HUES6 (cell line): ENCODE measurements around the gene LETM1.

Experiments used
- H3K27ac ChIP-seq: 2 replicates; pipeline ENCODE4 v1.7.0; 2013; ENCODE audit warnings: low read depth, mild to moderate bottlenecking, low read length, inconsistent platforms
- H3K27me3 ChIP-seq: 2 replicates; pipeline ENCODE4 v1.6.1; 2013; ENCODE audit warnings: low read length; ENCODE audit not compliant: control insufficient read depth, insufficient read depth
- H3K36me3 ChIP-seq: 2 replicates; pipeline ENCODE4 v1.6.1; 2013; ENCODE audit warnings: low read length; ENCODE audit not compliant: control insufficient read depth, insufficient read depth
- H3K4me1 ChIP-seq: 2 replicates; pipeline ENCODE4 v1.6.1; 2013; ENCODE audit warnings: low read length; ENCODE audit not compliant: control insufficient read depth, insufficient read depth
- H3K4me3 ChIP-seq: 2 replicates; pipeline ENCODE4 v1.5.1; 2013; ENCODE audit warnings: low read depth, low read length
- H3K9ac ChIP-seq: one replicate; pipeline ENCODE4 v1.6.1; 2013; ENCODE audit warnings: mild to moderate bottlenecking, low read length
- H3K9me3 ChIP-seq: 2 replicates; pipeline ENCODE4 v1.6.1; 2013; ENCODE audit warnings: low read depth, low read length; ENCODE audit not compliant: control insufficient read depth, insufficient read depth

The LETM1 gene

DNA sequence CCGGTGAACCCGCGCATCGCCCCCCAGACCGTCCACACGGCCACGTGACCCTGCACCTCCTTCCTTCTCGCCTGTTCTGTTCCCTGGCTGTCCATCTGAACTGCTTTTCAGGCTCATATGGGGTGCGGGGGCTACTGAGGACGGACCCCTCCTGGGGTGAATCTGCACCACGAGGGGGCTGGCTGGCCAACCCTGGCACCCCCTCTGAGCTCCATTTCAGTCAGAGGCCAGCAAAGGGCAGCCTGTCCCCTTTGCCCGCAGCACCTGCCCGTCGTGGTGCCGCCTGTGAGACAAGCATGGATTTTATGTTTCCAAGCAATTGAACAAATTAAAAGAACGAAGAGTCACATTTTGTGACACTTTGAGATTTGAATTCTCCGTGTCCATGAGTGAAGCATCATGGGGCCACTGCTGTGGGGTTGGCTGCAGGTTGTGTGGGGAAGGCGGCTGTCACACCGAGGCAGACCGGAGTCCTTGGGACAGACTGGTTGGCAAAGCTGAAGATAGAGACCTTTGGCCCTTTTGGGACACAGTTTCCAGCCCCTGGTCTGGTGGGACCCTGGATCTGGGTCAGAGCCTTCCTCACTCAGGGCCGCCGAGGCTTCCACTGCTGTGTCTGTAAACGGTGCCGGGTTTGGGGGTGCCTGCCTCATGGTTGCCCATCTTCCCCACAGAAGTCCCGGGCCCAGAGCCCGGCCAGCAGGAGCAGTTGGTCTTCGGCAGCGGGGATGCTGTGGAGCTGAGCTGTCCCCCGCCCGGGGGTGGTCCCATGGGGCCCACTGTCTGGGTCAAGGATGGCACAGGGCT is 57.2 kb downstream of the LETM1 start:
- Histone ChIP-seq H3K27me3 (peaks cover 16% of the 10 kb centered on the region), H3K4me1 (peaks cover 8% of the 10 kb centered on the region), H3K9ac (no peak overlapping the region), H3K36me3 (peaks cover 40% of the 10 kb centered on the region), H3K9me3 (no peaks in the 10 kb centered on the region), H3K27ac (no peak overlapping the region), H3K4me3 (no peak overlapping the region)

GRCh38 chr4:1797861-1798579 is 57.9 kb downstream of the LETM1 start:
- H3K4me1 ChIP-seq: peaks cover 8% of the 10 kb centered on the region
- no peak overlapping the region for H3K27ac ChIP-seq
- H3K36me3 ChIP-seq: peaks cover 32% of the 10 kb centered on the region
- no peak overlapping the region for H3K4me3 ChIP-seq
- no peak overlapping the region for H3K9ac ChIP-seq
- peaks cover 17% of the 10 kb centered on the region for H3K27me3 ChIP-seq
- H3K9me3 ChIP-seq: no peaks in the 10 kb centered on the region

DNA sequence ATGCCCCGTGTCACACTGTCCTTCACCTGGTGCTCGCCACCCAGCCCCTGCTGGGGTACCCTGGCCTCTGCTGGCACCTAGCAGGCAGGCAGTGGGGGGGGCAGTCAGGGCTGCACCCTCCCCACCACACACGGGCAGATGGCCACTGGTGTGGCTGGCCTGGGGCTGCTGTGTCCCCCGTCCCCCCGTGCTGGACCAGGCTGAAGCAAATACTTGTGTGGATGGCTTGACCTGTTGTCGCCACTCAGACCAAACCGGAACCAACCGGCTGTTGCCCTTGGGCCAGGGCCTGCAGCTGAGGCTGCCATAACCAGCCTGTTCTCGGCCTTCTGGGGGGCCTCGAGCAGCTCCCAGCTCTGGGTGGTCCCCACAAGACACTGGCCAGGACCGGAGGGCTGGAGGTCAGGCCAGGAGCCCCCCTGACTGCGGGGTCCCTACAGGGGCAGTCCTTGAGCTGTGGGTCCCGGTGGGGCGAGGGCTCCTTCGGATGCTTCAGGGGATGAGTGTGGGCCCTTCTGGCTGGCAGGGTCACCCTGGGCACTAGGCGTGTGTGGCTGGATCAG is 58.6 kb downstream of the LETM1 start:
- peaks cover 22% of the 10 kb centered on the region for H3K27me3 ChIP-seq
- H3K4me1 ChIP-seq: peaks cover 9% of the 10 kb centered on the region
- H3K9me3 ChIP-seq: no peaks in the 10 kb centered on the region
- H3K4me3 ChIP-seq: no peak overlapping the region
- H3K27ac ChIP-seq: no peak overlapping the region
- H3K9ac ChIP-seq: no peak overlapping the region
- peaks cover 27% of the 10 kb centered on the region for H3K36me3 ChIP-seq

- Histone ChIP-seq H3K27ac (no peak overlapping the region), H3K27me3 (peaks cover 29% of the 10 kb centered on the region), H3K4me3 (no peak overlapping the region), H3K9me3 (no peaks in the 10 kb centered on the region), H3K4me1 (peaks cover 15% of the 10 kb centered on the region), H3K9ac (no peak overlapping the region), H3K36me3 (peaks cover 21% of the 10 kb centered on the region)
These were observed 59.3 kb downstream of the LETM1 start for GRCh38 chr4:1796486-1797204.

- peak overlapping the region; percentile 93 for H3K4me3 ChIP-seq
- peaks cover 40% of the 10 kb centered on the region for H3K27me3 ChIP-seq
- peak overlapping the region; percentile 29 for H3K9ac ChIP-seq
- H3K36me3 ChIP-seq: peaks cover 11% of the 10 kb centered on the region
- H3K9me3 ChIP-seq: no peaks in the 10 kb centered on the region
- peaks cover 15% of the 10 kb centered on the region for H3K4me1 ChIP-seq
- no peak overlapping the region; the same call in 1 of the 2 replicates for H3K27ac ChIP-seq
These were observed 60.4 kb downstream of the LETM1 start for GRCh38 chr4:1795299-1796195.

- peaks cover 46% of the 10 kb centered on the region for H3K27me3 ChIP-seq
- H3K4me3 ChIP-seq: peak overlapping the region; percentile 93
- peaks cover 5% of the 10 kb centered on the region for H3K36me3 ChIP-seq
- H3K9ac ChIP-seq: peak overlapping the region; percentile 73
- H3K27ac ChIP-seq: no peak overlapping the region; the same call in 1 of the 2 replicates
- no peaks in the 10 kb centered on the region for H3K9me3 ChIP-seq
- H3K4me1 ChIP-seq: peaks cover 15% of the 10 kb centered on the region
These were observed 61.1 kb downstream of the LETM1 start for GRCh38 chr4:1794809-1795298.

- no peaks in the 10 kb centered on the region; the same call in 1 of the 2 replicates for H3K36me3 ChIP-seq
- H3K27me3 ChIP-seq: peaks cover 46% of the 10 kb centered on the region
- H3K9ac ChIP-seq: peak overlapping the region; percentile 73
- H3K4me1 ChIP-seq: peaks cover 15% of the 10 kb centered on the region
- H3K9me3 ChIP-seq: no peaks in the 10 kb centered on the region
- peak overlapping the region; percentile 93 for H3K4me3 ChIP-seq
- peak overlapping the region; percentile 45; the same call in 1 of the 2 replicates for H3K27ac ChIP-seq
These were observed 61.8 kb downstream of the LETM1 start for GRCh38 chr4:1793940-1794808.

DNA sequence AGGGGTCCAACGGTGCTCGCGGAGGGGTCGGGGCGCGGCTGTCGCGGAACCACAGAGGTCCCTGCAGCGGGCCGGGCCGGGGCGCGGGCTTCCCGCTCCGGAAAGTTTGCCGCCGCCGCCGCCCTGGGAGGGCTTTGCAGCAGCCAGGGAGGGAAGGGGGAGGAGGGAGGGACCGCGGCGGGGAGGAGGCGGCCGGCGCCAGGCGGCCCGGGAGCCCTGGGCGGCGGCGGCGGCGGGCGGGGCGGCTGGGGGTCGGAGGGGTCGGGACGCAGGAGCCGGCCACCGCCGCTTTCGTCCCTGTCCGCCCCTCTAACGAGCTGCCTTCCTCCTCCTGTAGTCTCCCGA is 62.5 kb downstream of the LETM1 start:
- peak overlapping the region; percentile 93 for H3K4me3 ChIP-seq
- no peaks in the 10 kb centered on the region; the same call in 1 of the 2 replicates for H3K36me3 ChIP-seq
- peak overlapping the region; percentile 73 for H3K9ac ChIP-seq
- H3K9me3 ChIP-seq: no peaks in the 10 kb centered on the region
- peaks cover 15% of the 10 kb centered on the region for H3K4me1 ChIP-seq
- no peak overlapping the region for H3K27ac ChIP-seq
- H3K27me3 ChIP-seq: peaks cover 46% of the 10 kb centered on the region

GRCh38 chr4:1792832-1793495 is 63.0 kb downstream of the LETM1 start, which contains the start of gene FGFR3:
Gene FGFR3 (plus strand): TSS chr4:1793293. CDS start chr4:1793935, 642 bp downstream.
- no peaks in the 10 kb centered on the region for H3K9me3 ChIP-seq
- no peaks in the 10 kb centered on the region; the same call in 1 of the 2 replicates for H3K36me3 ChIP-seq
- peak within 1 kb of the TSS; percentile 73 for H3K9ac ChIP-seq
- peak within 1 kb of the TSS; percentile 93 for H3K4me3 ChIP-seq
- peak within 1 kb of the TSS; percentile 45; the same call in 1 of the 2 replicates for H3K27ac ChIP-seq
- peaks cover 16% of the 10 kb centered on the region for H3K4me1 ChIP-seq
- peaks cover 46% of the 10 kb centered on the region for H3K27me3 ChIP-seq
